ENCODE measurements around the gene CDK5R1.

The CDK5R1 gene

GRCh38 chr17:32502710-32503109 lies 15.9 kb downstream of the CDK5R1 start:
- in situ Hi-C loops (cut with HindIII; ENCODE audit: low sequenced_read_pairs), result no loop called here
- DNase-seq (ENCODE audit: low read depth, low spot score), result no peak
- TF ChIP-seq, protein P1, sequence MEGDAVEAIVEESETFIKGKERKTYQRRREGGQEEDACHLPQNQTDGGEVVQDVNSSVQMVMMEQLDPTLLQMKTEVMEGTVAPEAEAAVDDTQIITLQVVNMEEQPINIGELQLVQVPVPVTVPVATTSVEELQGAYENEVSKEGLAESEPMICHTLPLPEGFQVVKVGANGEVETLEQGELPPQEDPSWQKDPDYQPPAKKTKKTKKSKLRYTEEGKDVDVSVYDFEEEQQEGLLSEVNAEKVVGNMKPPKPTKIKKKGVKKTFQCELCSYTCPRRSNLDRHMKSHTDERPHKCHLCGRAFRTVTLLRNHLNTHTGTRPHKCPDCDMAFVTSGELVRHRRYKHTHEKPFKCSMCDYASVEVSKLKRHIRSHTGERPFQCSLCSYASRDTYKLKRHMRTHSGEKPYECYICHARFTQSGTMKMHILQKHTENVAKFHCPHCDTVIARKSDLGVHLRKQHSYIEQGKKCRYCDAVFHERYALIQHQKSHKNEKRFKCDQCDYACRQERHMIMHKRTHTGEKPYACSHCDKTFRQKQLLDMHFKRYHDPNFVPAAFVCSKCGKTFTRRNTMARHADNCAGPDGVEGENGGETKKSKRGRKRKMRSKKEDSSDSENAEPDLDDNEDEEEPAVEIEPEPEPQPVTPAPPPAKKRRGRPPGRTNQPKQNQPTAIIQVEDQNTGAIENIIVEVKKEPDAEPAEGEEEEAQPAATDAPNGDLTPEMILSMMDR (IDR thresholded peaks at IDR 0.05; ENCODE audit: low read depth, low read length), result no peak
- no peak overlapping the region for H3K4me3 ChIP-seq (ENCODE audit: low read depth, low read length)

DNA sequence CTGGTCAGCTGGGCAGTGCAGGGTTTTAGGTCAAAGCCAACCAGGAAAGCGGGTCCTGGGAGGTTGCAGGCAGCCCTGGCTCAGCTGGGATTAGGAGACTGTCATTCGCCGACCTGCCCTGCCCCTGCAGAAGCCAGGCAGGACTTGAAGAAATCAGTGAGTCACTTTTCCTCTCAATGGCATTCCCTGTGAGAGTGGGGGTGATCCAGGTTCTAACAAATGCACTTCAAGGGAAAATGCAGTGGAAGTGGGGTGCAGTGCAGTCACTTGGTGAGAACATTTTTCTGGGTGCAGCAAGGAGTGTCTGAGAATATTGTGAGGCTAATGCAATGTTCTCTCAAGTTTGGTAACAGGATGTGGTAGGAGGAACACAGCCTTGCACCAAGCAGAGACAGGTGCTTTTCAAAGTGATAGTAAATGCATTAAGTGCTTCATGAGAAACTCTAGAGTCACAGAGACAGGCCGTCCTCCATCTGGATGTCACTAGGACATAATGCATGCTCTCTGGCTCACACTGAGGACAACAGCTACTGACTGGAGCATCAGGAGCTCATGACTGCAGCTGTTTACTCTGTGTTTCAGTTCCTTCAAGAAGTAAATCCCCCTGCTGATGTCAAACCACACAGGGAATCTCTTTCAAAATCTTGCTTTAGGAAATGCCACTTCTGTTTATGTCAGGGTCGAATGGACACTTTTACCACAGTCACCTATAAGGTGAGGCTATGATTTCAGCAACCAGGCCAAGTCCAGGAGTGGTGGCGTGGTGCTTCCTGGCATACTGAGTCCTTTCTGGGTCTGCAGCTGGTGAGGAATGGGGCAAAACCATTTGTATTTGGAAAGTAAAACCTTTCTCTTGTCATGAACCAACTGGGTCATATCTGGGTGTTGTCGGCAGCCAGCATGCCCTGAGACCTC lies 16.7 kb downstream of the CDK5R1 start:
- TF ChIP-seq, protein P1 (IDR thresholded peaks at IDR 0.05; ENCODE audit: low read depth, low read length), result no peak
- H3K4me3 ChIP-seq (ENCODE audit: low read depth, low read length), result no peak overlapping the region
- in situ Hi-C loops (cut with HindIII; ENCODE audit: low sequenced_read_pairs), result no loop called here
- DNase-seq (ENCODE audit: low read depth, low spot score), result no peak

DNA sequence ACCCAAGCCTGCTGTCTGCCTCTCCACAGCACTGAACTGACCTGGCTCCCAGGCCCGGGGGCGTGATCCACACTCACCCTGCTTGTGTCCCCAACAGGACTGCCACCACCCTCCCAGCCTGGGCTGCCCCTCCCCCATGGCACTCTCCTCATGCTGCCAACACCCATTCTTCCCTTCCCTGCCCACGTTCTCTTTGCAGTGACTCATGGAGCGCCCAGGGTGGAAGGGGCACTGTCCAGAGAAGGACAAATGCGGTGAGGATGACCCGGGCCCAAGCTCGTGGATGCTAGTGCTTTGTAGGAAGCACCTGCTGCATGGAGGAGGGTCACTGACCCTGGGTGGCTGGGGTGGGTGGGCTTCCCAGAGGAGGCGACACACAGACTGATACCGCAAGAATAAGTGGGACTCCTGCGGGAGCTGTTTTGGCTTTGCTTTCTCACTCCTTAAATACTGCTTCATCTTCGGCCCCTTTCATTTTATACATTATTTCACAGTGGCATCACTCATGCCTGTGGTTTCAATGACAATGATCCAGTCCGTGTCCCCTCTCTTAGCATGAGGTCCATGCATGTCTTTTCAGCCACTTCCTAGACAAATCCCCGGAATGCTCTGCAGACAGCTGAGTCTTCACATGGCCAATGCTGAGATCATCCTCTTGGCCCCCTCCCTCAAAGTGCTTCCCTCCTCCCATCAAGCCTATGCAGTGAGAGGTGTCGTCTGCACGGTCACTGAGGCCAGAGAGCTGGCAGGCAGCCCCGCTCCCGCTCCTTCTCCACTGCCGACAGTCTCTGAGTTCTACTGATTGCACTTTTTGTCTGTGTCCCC lies 17.6 kb downstream of the CDK5R1 start:
- in situ Hi-C loops (cut with HindIII; ENCODE audit: low sequenced_read_pairs), result no loop called here
- no peak for DNase-seq (ENCODE audit: low read depth, low spot score)
- H3K4me3 ChIP-seq (ENCODE audit: low read depth, low read length), result no peak overlapping the region
- TF ChIP-seq, protein P1 (IDR thresholded peaks at IDR 0.05; ENCODE audit: low read depth, low read length), result no peak

GRCh38 chr17:32508926-32509325 lies 22.1 kb downstream of the CDK5R1 start:
- no peak for DNase-seq (ENCODE audit: low read depth, low spot score)
- in situ Hi-C loops (cut with HindIII; ENCODE audit: low sequenced_read_pairs), result no loop called here
- no peak overlapping the region for H3K4me3 ChIP-seq (ENCODE audit: low read depth, low read length)
- TF ChIP-seq, protein P1 (IDR thresholded peaks at IDR 0.05; ENCODE audit: low read depth, low read length), result no peak

GRCh38 chr17:32510466-32510865 lies 23.7 kb downstream of the CDK5R1 start:
- DNase-seq (ENCODE audit: low read depth, low spot score), result no peak
- in situ Hi-C loops (cut with HindIII; ENCODE audit: low sequenced_read_pairs), result no loop called here
- TF ChIP-seq, protein P1 (IDR thresholded peaks at IDR 0.05; ENCODE audit: low read depth, low read length), result no peak
- H3K4me3 ChIP-seq (ENCODE audit: low read depth, low read length), result no peak overlapping the region

DNA sequence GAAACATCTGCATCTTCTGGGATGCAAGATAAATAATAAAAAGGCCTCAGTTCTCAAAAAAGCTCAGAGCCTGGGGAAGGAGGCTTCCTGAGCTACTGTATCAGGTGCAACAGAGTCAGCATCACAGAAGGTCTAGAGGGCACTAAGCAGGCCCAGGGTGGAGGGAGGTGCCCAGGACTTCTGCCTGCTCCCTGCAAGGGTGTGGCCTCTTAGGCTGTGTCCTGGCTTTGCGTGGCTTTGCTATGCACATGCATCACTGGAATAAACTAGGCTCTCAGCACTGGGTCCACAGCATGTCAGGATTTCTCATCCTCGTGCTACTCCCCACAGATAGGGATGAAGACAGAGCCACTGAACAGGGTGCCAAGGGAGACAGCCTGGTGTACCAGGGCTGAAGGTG lies 25.5 kb downstream of the CDK5R1 start:
- TF ChIP-seq, protein P1 (IDR thresholded peaks at IDR 0.05; ENCODE audit: low read depth, low read length), result no peak
- H3K4me3 ChIP-seq (ENCODE audit: low read depth, low read length), result no peak overlapping the region
- in situ Hi-C loops (cut with HindIII; ENCODE audit: low sequenced_read_pairs), result no loop called here
- DNase-seq (ENCODE audit: low read depth, low spot score), result no peak

Measured in astrocyte of the spinal cord (primary cell).